Small intestine (tissue), 7 donors: ENCODE measurements around the gene STK10. TPM values are rescaled to one million over a fixed set of nuclear protein-coding genes. Genes with fewer than 3 reads are reported as not detected.

Experiments used
- DNase-seq, 2 donors: peaks; one replicate each; pipeline versions ENCODE4 v3.0.0 to v3.0.0-alpha.2; 2013
- FAIRE-seq: peaks from 2 replicates; lab custom pipeline; 2012; peaks lifted over from hg19 to GRCh38; lab: Jason Lieb, UNC
- H3K27ac ChIP-seq, 3 donors: one replicate each; pipeline ENCODE4 v1.5.1; 2013; ENCODE audit warnings: low read length in 2 of 3, mild to moderate bottlenecking in 2 of 3, control low read depth in 1 of 3, inconsistent platforms in 1 of 3, low read depth in 1 of 3, moderate library complexity in 1 of 3
- H3K27me3 ChIP-seq, 3 donors: one replicate each; pipeline ENCODE4 v1.6.1; 2013; ENCODE audit warnings: low read length in 3 of 3, inconsistent platforms in 1 of 3; ENCODE audit not compliant: control insufficient read depth in 3 of 3, insufficient read depth in 3 of 3
- H3K36me3 ChIP-seq, 3 donors: one replicate each; pipeline ENCODE4 v1.6.1; 2013; ENCODE audit warnings: low read length in 3 of 3, inconsistent platforms in 1 of 3, low read depth in 1 of 3, mild to moderate bottlenecking in 1 of 3, moderate library complexity in 1 of 3; ENCODE audit not compliant: control insufficient read depth in 3 of 3, insufficient read depth in 2 of 3
- H3K4me1 ChIP-seq, 3 donors: one replicate each; pipeline ENCODE4 v1.6.1; 2013; ENCODE audit warnings: low read length in 2 of 3, inconsistent platforms in 1 of 3, low read depth in 1 of 3, mild to moderate bottlenecking in 1 of 3, moderate library complexity in 1 of 3; ENCODE audit not compliant: control insufficient read depth in 3 of 3, insufficient read depth in 2 of 3
- H3K4me3 ChIP-seq, 3 donors: one replicate each; pipeline ENCODE4 v1.5.1; 2013; ENCODE audit warnings: low read length in 3 of 3, control low read depth in 1 of 3, inconsistent platforms in 1 of 3, low read depth in 1 of 3, mild to moderate bottlenecking in 1 of 3, moderate library complexity in 1 of 3
- H3K9me3 ChIP-seq, 2 donors: one replicate each; pipeline ENCODE4 v1.6.1; 2013; ENCODE audit warnings: low read depth in 1 of 2, low read length in 1 of 2; ENCODE audit not compliant: control insufficient read depth in 2 of 2, insufficient read depth in 1 of 2
- WGBS, 3 donors: extraction: QIAGEN DNeasy Blood & Tissue Kit; methylation state at CpG; one replicate each; pipeline ENCODE4 v1.1.7; 2013; 5-methylcytosine and 5-hydroxymethylcytosine counted together
- polyA plus RNA-seq, 4 donors: library from polyadenylated mRNA; stranded (reverse) in 3 of 4; unstranded in 1 of 4; fragments of 200-250 nt in 3 of 4; fragments of 120-200 nt in 1 of 4; gene quantifications; one replicate each; pipeline versions ENCODE4 v1.2.1 to v1.2.3, GENCODE V29; 2013
- donor health status: healthy with polysubstance abuse.
- donor health status: control.
- donor health status: control.
- donor health status: Bipolar disorder and iron deficiency.
- donor health status: healthy.

STK10 gene
- polyA plus RNA-seq, 4 donors, result 7.4 to 10.5 (median 9.1) TPM

DNA sequence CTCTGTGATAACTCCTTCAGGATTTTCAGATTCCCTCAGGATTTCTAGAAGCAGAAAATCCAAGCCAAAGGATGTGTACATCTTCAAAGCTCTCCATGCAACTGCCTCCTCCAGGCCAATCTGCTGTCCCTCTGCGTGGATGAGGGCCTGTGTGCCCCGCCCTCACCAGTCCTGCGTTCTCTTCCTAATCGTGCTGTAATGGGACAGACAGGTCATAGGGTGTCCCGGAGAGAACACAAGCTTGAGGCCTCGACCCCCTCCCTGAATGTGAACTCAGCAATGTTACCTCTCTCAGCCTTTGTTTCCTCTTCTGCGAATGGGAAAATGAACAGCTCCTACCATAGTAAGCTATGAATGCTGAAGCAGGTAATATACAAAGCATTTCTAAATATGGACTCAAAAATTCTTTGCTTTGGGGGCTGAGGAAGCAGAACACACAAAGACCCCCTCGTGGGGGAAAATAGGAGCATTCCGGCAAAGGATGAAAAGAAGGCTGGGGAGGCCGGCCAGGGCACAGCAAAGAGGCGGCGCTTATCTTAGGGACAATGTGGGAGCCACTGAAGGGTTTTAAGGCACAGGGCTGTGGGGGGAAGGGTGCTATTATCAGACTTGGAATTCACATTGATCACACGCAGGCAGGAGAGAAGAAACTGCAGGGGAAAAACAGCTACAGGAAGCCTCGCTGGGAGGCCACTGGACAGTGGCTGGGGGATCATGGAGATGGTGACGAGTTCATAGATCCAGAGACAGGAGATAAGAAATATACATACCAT, 124.4 kb downstream of the STK10 start:
- no peaks in the 10 kb centered on the region for H3K27me3 ChIP-seq
- H3K27ac ChIP-seq, result no peak overlapping the region
- FAIRE-seq (no peak), DNase-seq (no peak)
- H3K36me3 ChIP-seq, result peaks cover 3 to 19% (median 15%) of the 10 kb centered on the region in 3 donors
- H3K9me3 ChIP-seq, result no peaks in the 10 kb centered on the region
- no peak overlapping the region for H3K4me3 ChIP-seq
- no peaks in the 10 kb centered on the region for H3K4me1 ChIP-seq
- WGBS, 3 donors, result 85 to 89% (median 89%) methylated on average over 15 of the region's 15 CpGs

GRCh38 chr5:172059661-172060100, 128.3 kb downstream of the STK10 start:
- Histone ChIP-seq H3K36me3 (peaks cover 5 to 38% (median 15%) of the 10 kb centered on the region in 3 donors), H3K27ac (no peak overlapping the region), H3K27me3 (no peaks in the 10 kb centered on the region), H3K9me3 (no peaks in the 10 kb centered on the region), H3K4me1 (no peaks in the 10 kb centered on the region), H3K4me3 (no peak overlapping the region)
- FAIRE-seq (no peak), DNase-seq (no peak)
- 69 to 75% (median 70%) methylated on average over 5 of the region's 5 CpGs for WGBS, 3 donors

DNA sequence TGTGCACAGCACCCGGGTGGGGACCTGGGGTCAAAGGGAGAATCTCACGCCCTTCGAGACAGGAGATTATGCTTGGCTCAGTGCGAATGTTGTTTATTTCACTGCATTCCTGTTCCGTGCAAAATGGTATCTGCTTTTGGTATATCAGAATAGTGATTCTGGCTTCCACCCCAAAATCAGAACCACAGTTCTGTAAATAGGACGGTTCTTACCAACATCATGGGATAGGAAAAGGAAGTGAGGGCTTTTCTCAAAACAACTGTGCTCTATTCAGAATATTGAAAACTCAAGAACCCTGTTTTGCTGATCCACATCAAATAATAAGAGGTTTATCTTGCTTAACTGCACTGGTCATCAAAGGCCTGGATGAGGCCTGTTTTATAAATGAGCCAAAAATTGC, 129.9 kb downstream of the STK10 start:
- WGBS, 3 donors, result 64 to 79% (median 76%) methylated on average over 6 of the region's 6 CpGs
- no peaks in the 10 kb centered on the region for H3K9me3 ChIP-seq
- H3K4me1 ChIP-seq, result no peaks in the 10 kb centered on the region
- DNase-seq, result no peak
- H3K36me3 ChIP-seq, result peaks cover 6 to 35% (median 6%) of the 10 kb centered on the region in 3 donors
- no peak overlapping the region for H3K4me3 ChIP-seq
- no peaks in the 10 kb centered on the region for H3K27me3 ChIP-seq
- H3K27ac ChIP-seq, result no peak overlapping the region
- FAIRE-seq, result no peak

DNA sequence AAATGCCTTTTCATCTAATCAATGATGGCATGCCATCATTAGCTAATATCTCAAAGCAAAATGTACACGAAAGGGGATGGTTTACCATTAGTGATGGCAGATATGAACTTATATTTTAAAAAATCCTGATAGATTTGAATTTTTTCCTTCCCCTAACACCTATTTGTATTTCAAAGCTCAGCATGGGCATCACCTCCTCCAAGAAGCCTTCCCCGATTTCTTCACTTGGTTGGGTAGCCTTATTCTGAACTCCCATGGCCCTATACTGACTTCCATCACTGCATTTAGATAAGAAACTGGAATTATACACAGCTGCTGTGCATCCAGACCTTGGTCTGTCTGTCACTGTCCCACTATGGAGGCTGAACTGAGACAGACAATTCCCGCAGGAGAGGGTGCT, 132.0 kb downstream of the STK10 start:
- Histone ChIP-seq H3K27ac (no peak overlapping the region), H3K27me3 (no peaks in the 10 kb centered on the region), H3K4me3 (no peak overlapping the region), H3K9me3 (no peaks in the 10 kb centered on the region), H3K36me3 (peaks cover 6 to 50% (median 9%) of the 10 kb centered on the region in 3 donors), H3K4me1 (no peaks in the 10 kb centered on the region)
- no peak for FAIRE-seq
- DNase-seq, result no peak
- 94 to 99% (median 97%) methylated on average over 3 of the region's 3 CpGs for WGBS, 3 donors

DNA sequence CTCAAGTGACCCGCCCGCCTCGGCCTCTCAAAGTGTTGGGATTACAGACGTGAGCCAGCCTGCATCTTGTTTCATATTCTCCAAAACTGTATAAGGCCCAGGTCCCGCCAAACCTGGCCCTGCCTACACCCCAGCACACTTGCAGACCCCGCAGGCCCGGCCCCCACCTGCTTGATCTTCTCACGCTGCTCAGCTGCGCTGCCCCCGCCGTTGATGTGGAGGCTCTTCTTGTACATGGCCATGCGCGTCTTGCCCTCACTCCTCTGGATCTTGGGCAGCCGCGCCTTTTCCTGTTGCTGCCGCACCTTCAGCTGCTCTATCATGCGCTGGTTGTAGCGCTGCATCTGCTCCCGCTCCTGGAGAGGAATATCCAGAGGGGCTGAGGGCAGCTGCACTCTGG, 132.6 kb downstream of the STK10 start:
- H3K9me3 ChIP-seq, result no peaks in the 10 kb centered on the region
- H3K4me1 ChIP-seq, result no peaks in the 10 kb centered on the region
- 92 to 97% (median 95%) methylated on average over 19 of the region's 19 CpGs for WGBS, 3 donors
- no peak for FAIRE-seq
- no peak overlapping the region for H3K4me3 ChIP-seq
- no peak overlapping the region for H3K27ac ChIP-seq
- peaks cover under 1 to 55% (median 8%) of the 10 kb centered on the region in 3 donors for H3K36me3 ChIP-seq
- H3K27me3 ChIP-seq, result no peaks in the 10 kb centered on the region
- DNase-seq, result no peak

DNA sequence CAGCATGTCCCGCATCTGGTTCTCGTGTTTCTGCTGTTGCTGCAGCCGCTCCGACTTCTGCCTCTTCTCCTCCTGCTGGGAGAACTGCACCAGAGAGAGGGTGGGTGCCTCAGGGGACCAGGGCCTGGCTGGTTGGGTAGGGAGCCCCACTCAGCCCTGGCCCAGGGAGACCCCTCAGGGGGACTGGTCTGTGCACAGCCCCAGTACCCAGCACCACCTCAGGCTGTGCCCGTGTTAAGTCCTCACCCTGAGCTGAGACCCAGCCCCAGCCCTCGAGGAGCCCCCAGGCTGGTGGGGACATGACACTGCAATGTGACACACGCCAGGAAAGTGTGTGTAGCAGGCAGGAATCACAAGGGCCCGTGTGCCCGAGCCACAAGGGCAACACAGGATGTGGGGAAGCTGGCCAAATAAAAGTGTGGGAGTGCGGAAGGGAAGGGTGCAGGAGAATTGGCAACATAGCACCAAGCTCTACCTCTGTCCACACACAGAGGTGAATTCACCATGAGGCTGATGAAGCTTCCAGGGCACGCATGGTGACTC, 133.3 kb downstream of the STK10 start:
- DNase-seq (no peak), FAIRE-seq (no peak)
- H3K9me3 ChIP-seq, result no peaks in the 10 kb centered on the region
- no peaks in the 10 kb centered on the region for H3K27me3 ChIP-seq
- H3K4me1 ChIP-seq, result no peaks in the 10 kb centered on the region
- H3K36me3 ChIP-seq, result peaks cover 0 to 56% (median 8%) of the 10 kb centered on the region in 3 donors
- no peak overlapping the region for H3K4me3 ChIP-seq
- no peak overlapping the region for H3K27ac ChIP-seq
- 93 to 97% (median 93%) methylated on average over 11 of the region's 11 CpGs for WGBS, 3 donors

- no peaks in the 10 kb centered on the region for H3K9me3 ChIP-seq
- FAIRE-seq (no peak), DNase-seq (no peak)
- H3K36me3 ChIP-seq, result peaks cover 0 to 57% (median 8%) of the 10 kb centered on the region in 3 donors
- no peaks in the 10 kb centered on the region for H3K4me1 ChIP-seq
- 84 to 89% (median 87%) methylated on average over 19 of the region's 19 CpGs for WGBS, 3 donors
- H3K4me3 ChIP-seq, result no peak overlapping the region
- H3K27me3 ChIP-seq, result no peaks in the 10 kb centered on the region
- no peak overlapping the region for H3K27ac ChIP-seq
Observed at GRCh38 chr5:172052450-172053236, 135.4 kb downstream of the STK10 start.

DNA sequence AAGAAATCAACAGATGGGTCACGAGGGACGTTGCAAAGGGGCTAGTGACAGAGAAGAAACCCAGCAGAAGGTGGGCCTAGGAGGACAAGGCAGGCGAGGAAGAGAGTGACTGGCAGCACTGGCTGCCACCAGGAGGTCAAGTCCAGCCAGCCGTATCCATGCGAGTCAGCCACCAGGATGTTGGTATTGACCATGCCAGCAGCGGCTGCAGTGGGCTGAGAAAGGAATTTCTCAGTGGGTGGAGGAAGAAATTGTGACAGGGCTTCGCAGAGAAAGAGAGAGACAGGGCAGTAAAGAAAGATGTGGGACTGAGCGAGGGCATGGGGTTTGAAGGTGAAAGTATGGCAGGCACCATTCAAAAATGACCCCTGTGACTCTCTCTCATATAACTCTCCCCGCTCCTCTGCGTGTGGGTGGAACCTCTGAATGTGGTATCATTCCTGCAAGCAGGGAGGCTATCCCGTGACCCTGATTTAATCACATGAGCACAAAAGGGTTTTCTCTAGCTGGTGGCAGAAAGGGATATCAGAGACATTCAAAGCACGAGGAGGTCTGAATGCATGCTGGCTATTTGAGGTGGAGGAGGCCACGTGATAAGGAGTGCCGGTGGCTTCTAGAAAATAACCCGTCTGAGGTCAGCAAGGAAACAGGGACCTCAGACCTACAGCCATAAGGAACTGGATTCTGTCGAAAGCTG, 136.2 kb downstream of the STK10 start:
- WGBS, 3 donors, result 88 to 93% (median 93%) methylated on average over 16 of the region's 16 CpGs
- H3K4me3 ChIP-seq, result no peak overlapping the region
- no peaks in the 10 kb centered on the region for H3K27me3 ChIP-seq
- H3K27ac ChIP-seq, result no peak overlapping the region
- H3K36me3 ChIP-seq, result peaks cover 0 to 50% (median 8%) of the 10 kb centered on the region in 3 donors
- no peaks in the 10 kb centered on the region for H3K9me3 ChIP-seq
- DNase-seq (no peak), FAIRE-seq (no peak)
- H3K4me1 ChIP-seq, result no peaks in the 10 kb centered on the region
